GM21423 (cell line): Measurements from ENCODE around the gene WDFY2.
"Not testable (repeated sequence)": the region's sequence is repeated elsewhere in the genome, so short reads cannot be mapped to it uniquely, and the experiment has no call there.

Source experiments
- ATAC-seq: cut with Tn5 transposase; IDR thresholded peaks from one replicate; pipeline ENCODE4 v1.9.1; 2021; ENCODE audit warnings: mild to moderate bottlenecking, moderate library complexity; ENCODE audit not compliant: unreplicated experiment

WDFY2 gene

GRCh38 chr13:51688937-51689662 lies 104.8 kb downstream of the WDFY2 start:
- ATAC-seq: no peak

DNA sequence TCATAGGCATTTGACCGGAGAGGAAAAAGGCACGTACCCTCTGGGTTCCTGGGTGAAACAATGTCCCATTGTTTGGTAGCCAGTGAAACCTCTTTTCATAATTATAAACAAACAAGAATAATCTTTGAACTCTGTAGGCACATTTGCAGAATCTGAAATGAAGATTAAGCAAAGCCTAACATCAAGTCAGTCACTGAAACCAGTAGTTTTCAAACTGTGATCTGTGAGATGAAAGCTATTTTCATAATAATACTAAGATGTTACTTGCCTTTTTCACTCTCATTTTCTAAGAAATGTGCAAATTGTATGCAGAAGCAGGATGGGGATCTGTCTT lies 105.4 kb downstream of the WDFY2 start:
- no peak for ATAC-seq

GRCh38 chr13:51695677-51696076 lies 111.4 kb downstream of the WDFY2 start:
- not testable (repeated sequence) for ATAC-seq

GRCh38 chr13:51697181-51697580 lies 112.9 kb downstream of the WDFY2 start:
- no peak for ATAC-seq

DNA sequence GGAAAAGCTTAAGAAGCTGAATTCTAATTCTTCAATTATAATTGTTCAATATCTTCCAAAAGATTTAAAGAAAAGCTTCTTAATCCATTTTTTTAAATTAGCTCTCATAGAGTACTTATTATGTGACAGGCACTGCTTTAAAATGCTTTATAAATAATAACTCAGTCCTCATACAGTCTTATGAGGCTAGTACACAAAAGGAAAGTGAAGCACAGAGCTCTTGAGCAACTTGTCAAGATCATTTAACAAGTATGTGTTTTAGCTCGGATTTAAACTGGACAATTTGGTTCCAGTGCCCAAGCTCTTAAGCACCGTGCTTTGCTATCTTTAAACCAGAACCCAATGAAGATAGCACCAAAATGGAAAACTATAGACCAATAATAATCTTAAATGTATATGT lies 113.6 kb downstream of the WDFY2 start:
- no peak for ATAC-seq

DNA sequence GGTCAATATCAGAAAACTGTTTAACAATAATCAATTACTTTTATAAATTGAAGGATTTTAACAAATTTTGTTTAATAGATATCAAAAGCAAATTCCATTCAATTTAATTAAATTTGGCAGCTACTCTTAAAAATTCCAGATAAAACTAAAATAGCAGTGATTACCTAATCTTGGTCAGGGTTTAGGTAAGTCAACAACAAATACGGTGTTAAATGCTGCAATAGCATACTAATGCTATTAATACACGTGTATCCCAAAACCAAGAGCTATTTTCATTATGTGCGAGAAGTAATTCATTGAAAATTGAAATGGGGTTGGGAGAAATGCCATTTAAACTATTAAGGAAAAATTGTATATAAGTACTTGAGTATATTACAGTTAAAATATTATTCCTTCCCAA lies 114.1 kb downstream of the WDFY2 start:
- no peak for ATAC-seq

- peak; percentile 80 for ATAC-seq
Observed at GRCh38 chr13:51704399-51705313, 120.4 kb downstream of the WDFY2 start.

GRCh38 chr13:51707461-51707860 lies 123.2 kb downstream of the WDFY2 start:
- ATAC-seq: no peak

DNA sequence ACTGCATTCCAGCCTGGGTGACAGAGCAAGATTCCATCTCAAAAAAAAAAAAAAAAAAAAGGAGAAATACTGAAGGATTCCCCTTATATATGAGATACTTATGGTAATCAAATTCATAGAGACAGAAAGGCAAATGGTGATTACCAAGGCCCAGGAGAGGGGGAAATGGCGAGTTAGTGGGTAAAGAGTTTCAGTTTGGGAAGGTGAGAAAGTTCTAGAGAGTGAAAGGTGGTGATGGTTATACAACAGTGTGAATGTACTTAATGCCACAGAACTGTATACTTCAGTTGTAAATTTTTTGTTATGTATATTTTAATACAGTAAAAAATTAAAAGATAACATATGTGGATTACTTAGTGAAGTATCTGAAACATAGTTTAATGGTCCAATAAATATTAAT lies 129.5 kb downstream of the WDFY2 start:
- ATAC-seq: no peak

DNA sequence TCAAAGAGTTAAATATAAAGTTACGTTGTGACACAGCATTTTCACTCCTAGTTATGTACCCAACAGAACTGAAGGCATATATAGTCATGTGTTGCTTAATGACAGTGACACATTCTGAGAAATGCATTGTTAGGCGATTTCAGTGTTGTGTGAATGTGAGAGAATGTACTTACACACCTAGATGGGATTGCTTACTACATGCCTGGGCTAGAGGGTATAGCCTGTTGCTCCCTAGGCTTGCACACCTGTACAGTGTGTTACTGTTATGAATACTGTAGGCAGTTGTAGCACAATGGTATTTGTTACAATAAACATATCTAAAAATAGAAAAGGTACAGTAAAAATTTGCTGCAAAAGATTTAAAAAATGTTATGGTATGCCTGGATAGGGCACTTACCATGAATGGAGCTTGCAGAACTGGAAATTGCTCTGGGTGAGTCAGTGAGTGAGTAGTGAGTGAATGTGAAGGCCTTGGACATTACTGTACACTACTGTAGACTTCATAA lies 130.5 kb downstream of the WDFY2 start:
- ATAC-seq: no peak

- ATAC-seq: no peak
Observed at GRCh38 chr13:51715613-51716012, 131.4 kb downstream of the WDFY2 start.

- no peak for ATAC-seq
Observed at GRCh38 chr13:51717786-51718398, 133.6 kb downstream of the WDFY2 start.

DNA sequence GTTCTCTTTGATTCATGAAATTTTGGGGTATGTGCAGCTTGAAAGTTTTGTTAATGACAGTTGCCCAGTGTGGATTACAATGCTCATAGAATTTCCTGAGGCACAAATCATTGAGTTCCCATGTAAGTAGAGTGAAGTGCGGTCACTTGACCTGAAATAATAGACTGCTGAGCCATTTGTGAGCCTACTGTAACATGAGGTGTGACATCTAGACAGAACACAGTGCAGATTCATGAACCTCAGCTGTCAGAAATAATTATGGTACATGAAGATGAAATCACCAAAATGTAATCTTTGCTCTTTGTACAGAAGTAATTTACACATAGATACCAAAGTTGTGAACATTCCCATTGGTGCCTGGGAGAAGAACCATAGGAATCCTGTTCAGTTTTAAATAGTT lies 135.1 kb downstream of the WDFY2 start:
- no peak for ATAC-seq

DNA sequence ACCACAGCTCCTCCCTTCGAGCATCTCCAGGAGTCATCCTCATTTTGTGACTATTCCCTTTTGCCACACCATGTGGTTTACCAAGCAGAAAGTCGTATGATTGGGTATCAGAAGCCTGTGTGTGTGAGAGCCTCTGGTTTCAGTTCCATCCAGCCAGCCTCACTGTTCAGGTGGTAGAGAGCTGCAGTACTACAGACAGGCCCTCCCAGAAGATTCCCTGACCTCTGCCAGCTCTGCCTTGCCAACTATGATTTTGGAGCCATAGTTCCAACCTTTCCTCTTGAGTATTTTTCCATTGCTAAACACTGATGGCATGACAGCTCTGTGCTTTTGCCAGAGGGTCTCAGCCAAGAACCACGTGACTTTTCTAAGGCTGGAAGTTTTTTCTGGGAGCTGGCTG lies 137.2 kb downstream of the WDFY2 start:
- ATAC-seq: peak; percentile 92

GRCh38 chr13:51723529-51723928 lies 139.3 kb downstream of the WDFY2 start:
- ATAC-seq: no peak

DNA sequence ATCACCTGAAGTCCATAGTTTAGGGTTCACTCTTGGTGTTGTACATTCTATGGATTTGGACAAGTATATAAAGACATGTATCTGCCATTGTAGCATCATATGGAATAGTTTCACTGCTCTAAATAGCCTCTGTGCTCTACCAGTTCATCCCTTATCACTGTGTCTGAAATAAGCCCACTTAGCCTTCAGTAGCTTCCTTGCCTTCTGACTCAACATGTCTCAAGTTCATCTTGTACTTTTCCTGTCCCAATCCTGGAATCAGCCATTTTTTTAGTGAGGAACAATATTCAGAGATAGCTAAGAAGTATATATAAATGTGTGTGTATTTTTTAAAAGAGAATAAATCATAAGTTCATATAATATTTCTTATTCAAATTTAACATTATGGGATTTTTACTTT lies 140.5 kb downstream of the WDFY2 start:
- no peak for ATAC-seq

DNA sequence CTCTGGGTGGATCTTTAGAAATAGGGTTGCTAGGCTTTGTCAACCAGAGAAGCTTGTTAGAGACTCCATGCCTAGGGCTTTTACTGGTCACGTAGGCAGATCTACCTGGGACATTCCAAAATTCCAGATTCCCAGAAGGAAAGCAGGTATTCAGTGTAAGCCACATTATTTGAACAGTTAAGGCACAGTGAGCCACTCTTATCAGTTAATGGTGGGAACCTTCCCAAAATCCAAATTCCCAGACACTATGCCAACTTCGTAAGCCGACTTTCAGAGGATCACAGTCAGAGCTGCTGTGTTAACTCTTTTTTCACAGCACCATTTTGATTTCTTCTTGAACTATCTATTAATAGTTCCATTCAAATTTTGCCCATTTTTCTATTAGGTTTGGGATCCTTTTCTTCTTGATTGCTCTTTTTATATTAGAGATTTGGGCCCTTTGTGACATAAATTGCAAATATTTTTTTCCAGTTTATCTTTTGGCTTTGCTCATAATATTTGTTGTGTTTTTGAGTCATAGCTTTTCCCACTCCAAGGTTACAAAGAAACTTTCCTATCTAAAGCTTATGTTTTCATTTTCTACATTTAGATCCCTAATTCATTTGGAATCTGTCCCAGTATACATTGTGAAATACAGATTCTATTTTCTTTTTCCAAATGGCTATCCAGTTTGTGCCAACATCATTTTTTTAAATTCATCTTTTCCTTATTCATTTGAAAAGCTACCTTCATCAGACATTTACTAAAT lies 142.4 kb downstream of the WDFY2 start:
- ATAC-seq: no peak

- ATAC-seq: no peak
Observed at GRCh38 chr13:51727634-51728274, 143.5 kb downstream of the WDFY2 start.

DNA sequence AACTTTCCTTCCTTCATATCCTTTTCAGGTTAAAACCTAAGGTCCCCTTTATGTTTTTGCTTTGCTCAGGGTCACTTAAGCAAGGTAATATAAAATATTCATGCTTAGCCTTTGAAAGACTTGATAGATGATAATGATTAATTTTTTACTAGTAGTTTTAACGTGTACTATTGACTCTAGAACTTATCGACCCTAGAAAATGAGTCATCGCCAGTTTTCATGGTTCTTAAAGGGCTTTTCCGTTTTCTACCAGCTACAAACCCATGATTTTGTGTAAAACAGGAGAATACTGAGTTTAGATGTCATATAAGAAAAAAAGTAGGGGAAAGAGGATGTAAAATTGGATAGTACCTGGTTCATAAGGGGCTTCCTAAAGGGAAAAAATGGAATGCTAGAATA lies 144.0 kb downstream of the WDFY2 start:
- ATAC-seq: no peak

- no peak for ATAC-seq
Observed at GRCh38 chr13:51728972-51729371, 144.7 kb downstream of the WDFY2 start.
